ENCODE measurements around the gene C5orf24. TPM values are rescaled to one million over a fixed set of nuclear protein-coding genes. Genes with fewer than 3 reads are reported as not detected.

The C5orf24 gene
- total and polyA plus RNA-seq, 4 donors: 14.5 to 48.9 (median 23.4) TPM

- H3K27me3 ChIP-seq (ENCODE audit: control insufficient read depth in 4 of 4, insufficient read depth in 4 of 4, low read length in 3 of 4): no peaks in the 10 kb centered on the region
- peaks cover 0 to 3% (median 0%) of the 10 kb centered on the region in 4 donors for H3K4me1 ChIP-seq (ENCODE audit: control insufficient read depth in 4 of 4, insufficient read depth in 4 of 4, low read length in 3 of 4)
- no peak for TF ChIP-seq JUND (IDR thresholded peaks at IDR 0.05)
- TF ChIP-seq ATF3 (IDR thresholded peaks at IDR 0.05): no peak
- peak; percentile 7 for TF ChIP-seq FOXA1 (IDR thresholded peaks at IDR 0.05)
- TF ChIP-seq FOXA2 (IDR thresholded peaks at IDR 0.05): no peak
- no peak for TF ChIP-seq MAX (IDR thresholded peaks at IDR 0.05)
- no peak for TF ChIP-seq EGR1 (IDR thresholded peaks at IDR 0.05; ENCODE audit: low read depth in 2 of 2)
- peak in 1 of 2 donors; percentile 32 for TF ChIP-seq GABPA (IDR thresholded peaks at IDR 0.05 in 1 of 2, conservative IDR thresholded peaks at IDR 0.05 in 1 of 2)
- TF ChIP-seq NR2F2 (IDR thresholded peaks at IDR 0.05): no peak
- peak; percentile 77 to 84 for TF ChIP-seq RAD21 (IDR thresholded peaks at IDR 0.05)
- peak; percentile 39 for TF ChIP-seq SP1 (IDR thresholded peaks at IDR 0.05)
- TF ChIP-seq, protein P1, sequence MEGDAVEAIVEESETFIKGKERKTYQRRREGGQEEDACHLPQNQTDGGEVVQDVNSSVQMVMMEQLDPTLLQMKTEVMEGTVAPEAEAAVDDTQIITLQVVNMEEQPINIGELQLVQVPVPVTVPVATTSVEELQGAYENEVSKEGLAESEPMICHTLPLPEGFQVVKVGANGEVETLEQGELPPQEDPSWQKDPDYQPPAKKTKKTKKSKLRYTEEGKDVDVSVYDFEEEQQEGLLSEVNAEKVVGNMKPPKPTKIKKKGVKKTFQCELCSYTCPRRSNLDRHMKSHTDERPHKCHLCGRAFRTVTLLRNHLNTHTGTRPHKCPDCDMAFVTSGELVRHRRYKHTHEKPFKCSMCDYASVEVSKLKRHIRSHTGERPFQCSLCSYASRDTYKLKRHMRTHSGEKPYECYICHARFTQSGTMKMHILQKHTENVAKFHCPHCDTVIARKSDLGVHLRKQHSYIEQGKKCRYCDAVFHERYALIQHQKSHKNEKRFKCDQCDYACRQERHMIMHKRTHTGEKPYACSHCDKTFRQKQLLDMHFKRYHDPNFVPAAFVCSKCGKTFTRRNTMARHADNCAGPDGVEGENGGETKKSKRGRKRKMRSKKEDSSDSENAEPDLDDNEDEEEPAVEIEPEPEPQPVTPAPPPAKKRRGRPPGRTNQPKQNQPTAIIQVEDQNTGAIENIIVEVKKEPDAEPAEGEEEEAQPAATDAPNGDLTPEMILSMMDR (IDR thresholded peaks at IDR 0.05; ENCODE audit: low read depth, low read length, missing input control): peak; percentile 93
- no peak for TF ChIP-seq HNF4G (IDR thresholded peaks at IDR 0.05)
- TF ChIP-seq ZBTB33 (IDR thresholded peaks at IDR 0.05): no peak
- TF ChIP-seq TAF1 (conservative IDR thresholded peaks at IDR 0.05): no peak
- peak; percentile 36 for TF ChIP-seq YY1 (IDR thresholded peaks at IDR 0.05)
- TF ChIP-seq HNF4A (conservative IDR thresholded peaks at IDR 0.05): no peak
- TF ChIP-seq, protein P2, sequence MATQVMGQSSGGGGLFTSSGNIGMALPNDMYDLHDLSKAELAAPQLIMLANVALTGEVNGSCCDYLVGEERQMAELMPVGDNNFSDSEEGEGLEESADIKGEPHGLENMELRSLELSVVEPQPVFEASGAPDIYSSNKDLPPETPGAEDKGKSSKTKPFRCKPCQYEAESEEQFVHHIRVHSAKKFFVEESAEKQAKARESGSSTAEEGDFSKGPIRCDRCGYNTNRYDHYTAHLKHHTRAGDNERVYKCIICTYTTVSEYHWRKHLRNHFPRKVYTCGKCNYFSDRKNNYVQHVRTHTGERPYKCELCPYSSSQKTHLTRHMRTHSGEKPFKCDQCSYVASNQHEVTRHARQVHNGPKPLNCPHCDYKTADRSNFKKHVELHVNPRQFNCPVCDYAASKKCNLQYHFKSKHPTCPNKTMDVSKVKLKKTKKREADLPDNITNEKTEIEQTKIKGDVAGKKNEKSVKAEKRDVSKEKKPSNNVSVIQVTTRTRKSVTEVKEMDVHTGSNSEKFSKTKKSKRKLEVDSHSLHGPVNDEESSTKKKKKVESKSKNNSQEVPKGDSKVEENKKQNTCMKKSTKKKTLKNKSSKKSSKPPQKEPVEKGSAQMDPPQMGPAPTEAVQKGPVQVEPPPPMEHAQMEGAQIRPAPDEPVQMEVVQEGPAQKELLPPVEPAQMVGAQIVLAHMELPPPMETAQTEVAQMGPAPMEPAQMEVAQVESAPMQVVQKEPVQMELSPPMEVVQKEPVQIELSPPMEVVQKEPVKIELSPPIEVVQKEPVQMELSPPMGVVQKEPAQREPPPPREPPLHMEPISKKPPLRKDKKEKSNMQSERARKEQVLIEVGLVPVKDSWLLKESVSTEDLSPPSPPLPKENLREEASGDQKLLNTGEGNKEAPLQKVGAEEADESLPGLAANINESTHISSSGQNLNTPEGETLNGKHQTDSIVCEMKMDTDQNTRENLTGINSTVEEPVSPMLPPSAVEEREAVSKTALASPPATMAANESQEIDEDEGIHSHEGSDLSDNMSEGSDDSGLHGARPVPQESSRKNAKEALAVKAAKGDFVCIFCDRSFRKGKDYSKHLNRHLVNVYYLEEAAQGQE (IDR thresholded peaks at IDR 0.05): peak; percentile 32
- TF ChIP-seq RXRA (IDR thresholded peaks at IDR 0.05): no peak
- no peaks in the 10 kb centered on the region for H3K9me3 ChIP-seq (ENCODE audit: control insufficient read depth in 4 of 4, low read length in 3 of 4)
- under 1% methylated on average over 84 of the region's 84 CpGs for WGBS
- peak within 1 kb of the TSS; percentile 91 to 98 (median 94) for H3K4me3 ChIP-seq (ENCODE audit: low read depth in 1 of 3, low read length in 3 of 3)
- H3K9ac ChIP-seq (ENCODE audit: low read depth in 1 of 2, low read length in 2 of 2): peak within 1 kb of the TSS; percentile 79 to 87
- H3K36me3 ChIP-seq (ENCODE audit: control insufficient read depth in 4 of 4, insufficient read depth in 3 of 4, low read depth in 1 of 4, low read length in 3 of 4): peaks cover 0 to 3% (median 0%) of the 10 kb centered on the region in 4 donors
- peak; percentile 92 for DNase-seq (ENCODE audit: low spot score)
- peak within 1 kb of the TSS; percentile 97 for H3K27ac ChIP-seq (ENCODE audit: low read depth in 1 of 2, low read length in 2 of 2)
These were observed 59.0 kb downstream of the C5orf24 start, which contains the start of gene PCBD2 for GRCh38 chr5:134904610-134905245. PCBD2 (plus strand) TSS chr5:134905131; CDS start chr5:134905140, 9 bp downstream.

All from liver (tissue), 9 donors.